Measurements from ENCODE around the gene GNA14.
"Not testable (repeated sequence)": the region's sequence is repeated elsewhere in the genome, so short reads cannot be mapped to it uniquely, and the experiment has no call there.

Gene GNA14

GRCh38 chr9:77648234-77649108 lies at the start of gene GNA14:
TSS of gene GNA14 (minus strand) at chr9:77648322. CDS start at chr9:77647793, 529 bp downstream.
- no peak for DNase-seq

GRCh38 chr9:77697238-77697984 lies 49.3 kb upstream of the GNA14 start:
- DNase-seq = no peak

DNA sequence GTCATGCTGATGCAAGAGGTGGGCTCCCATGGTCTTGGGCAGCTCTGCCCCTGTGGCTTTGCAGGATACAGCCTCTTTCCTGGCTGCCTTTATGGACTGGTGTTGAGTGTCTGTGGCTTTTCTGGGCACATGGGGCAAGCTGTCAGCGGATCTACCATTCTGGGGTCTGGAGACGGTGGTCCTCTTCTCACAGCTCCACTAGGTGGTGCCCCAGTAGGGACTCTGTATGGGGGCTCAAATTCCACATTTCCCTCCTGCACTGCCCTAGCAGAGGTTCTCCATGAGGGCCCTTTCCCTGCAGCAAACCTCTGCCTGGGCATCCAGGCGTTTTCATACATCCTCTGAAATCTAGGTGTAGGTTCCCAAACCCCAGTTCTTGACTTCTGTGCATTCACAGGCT lies 42.6 kb upstream of the GNA14 start:
- not testable (repeated sequence) for DNase-seq

DNA sequence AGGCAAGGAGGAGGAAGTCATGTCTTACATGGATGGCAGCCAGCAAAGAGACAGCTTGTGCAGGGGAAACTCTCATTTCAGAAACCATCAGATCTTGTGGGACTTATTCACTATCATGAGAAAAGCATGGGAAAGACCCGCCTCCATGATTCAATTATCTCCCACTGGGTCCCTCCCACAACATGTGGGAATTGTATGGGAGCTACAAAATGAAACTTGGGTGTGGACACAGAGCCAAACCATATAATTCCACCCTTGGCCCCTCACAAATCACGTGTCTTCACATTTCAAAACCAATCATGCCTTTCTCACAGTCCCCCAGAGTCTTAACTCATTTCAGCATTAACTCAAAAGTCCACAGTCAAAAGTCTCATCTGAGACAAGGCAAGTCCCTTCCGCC lies 42.0 kb upstream of the GNA14 start:
- not testable (repeated sequence) for DNase-seq

GRCh38 chr9:77687737-77688136 lies 39.6 kb upstream of the GNA14 start:
- not testable (repeated sequence) for DNase-seq

- no peak for DNase-seq
These were observed 32.5 kb upstream of the GNA14 start for GRCh38 chr9:77680581-77680980.

DNA sequence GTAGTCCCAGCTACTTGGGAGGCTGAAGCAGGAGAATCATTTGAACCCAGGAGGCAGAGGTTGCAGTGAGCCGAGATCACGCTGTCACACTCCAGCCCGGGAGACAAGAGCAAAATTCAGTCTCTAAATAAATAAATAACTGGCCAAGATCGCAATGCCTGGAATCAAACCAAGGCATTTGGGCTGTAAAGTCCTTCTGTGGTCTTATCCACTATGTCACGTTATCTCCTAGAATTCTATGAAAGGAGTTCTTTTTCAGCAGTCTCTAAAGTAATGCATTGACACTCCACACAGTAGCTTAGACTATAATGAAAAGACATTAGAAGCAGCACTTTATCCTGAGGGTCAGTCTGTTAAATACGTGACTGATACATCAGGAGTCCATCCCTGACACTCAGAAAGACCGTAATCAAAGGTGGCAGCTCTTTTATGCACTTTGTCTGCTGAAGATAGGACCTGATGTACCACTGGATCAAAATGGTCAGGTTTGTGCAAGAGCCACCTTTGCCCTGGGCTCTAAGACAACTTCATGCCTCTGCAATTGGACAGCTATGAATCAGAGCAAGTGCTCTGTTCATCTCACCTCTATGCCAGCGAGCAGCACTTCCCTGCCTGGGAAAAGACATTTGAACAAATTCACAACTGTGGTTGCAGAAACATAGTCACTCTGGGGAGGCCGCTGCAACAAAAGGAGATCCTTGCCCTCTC lies 31.7 kb upstream of the GNA14 start:
- no peak for DNase-seq

DNA sequence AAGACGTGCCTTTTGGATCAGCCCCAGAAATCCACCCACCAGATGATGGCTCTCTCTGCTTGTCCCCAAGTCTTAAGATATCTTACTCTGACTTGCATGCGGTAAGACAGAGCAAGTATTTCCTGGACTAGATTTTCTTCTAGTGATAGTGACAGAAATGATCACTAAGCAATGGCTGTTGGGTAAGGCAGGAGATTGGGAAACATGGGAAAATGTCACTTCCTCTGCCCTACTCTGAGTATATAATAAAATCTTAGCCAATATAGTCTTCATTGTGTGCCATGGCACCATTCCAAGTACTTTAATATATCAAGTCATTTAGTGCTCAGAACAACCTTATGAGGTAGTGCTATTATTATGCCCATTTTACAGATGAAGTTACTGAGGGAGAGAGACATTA lies 31.0 kb upstream of the GNA14 start:
- no peak for DNase-seq

GRCh38 chr9:77677957-77678535 lies 29.9 kb upstream of the GNA14 start:
- DNase-seq = no peak

DNA sequence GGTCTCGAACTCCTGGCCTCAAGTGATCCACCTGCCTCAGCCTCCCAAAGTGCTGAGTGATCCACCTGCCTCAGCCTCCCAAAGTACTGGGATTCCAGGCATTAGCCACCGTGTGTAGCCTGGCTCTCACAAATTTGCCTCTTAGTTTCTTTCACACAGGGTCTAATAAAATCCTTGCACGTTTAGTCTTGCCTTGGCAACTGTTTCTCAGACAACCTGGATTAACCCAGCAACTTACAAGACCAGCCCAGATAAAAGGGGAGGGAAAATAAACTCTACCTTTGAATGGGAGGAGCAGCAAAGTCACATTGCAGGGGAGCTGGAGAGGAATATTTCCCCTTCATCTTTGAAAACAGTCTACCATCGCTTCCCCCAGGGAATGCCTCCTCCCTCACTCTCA lies 29.3 kb upstream of the GNA14 start:
- DNase-seq = no peak

DNA sequence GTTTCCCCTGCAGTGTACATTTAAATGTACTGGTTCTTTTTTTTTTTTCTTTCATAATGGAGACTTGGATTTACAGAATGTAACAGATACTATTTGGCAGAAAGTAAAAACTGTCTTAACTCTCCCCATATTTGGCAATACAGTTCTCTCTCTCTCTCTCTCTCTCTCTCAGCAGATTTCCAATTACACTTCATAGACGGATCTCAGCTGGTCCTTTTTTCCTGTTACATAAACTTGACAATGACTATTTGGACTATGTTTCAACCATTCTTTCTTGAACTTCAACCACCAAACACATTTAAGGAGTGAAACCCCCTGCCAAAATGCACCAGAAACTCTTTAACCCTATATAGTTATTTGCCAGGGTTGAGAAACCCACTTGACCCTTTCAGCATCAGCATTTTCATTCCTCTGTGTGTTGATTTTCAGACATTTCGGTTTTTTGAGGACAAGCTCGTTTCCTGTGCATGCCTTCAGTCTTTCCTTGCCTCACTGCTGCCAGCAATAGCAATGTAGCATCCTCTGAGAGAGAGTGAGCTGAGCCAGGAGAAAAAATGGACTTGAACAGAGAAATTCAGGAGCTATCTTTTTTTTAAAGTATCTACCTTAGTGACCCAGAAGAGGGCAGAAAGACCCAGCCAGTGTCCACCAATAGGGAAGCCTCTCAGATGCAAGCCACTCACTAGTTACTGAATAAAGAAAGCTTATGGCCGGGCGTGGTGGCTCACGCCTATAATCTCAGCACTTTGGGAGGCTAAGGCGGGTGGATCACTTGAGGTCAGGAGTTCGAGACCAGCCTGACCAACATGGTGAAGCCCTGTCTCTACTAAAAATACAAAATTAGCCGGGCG lies 26.0 kb upstream of the GNA14 start:
- DNase-seq = no peak

DNA sequence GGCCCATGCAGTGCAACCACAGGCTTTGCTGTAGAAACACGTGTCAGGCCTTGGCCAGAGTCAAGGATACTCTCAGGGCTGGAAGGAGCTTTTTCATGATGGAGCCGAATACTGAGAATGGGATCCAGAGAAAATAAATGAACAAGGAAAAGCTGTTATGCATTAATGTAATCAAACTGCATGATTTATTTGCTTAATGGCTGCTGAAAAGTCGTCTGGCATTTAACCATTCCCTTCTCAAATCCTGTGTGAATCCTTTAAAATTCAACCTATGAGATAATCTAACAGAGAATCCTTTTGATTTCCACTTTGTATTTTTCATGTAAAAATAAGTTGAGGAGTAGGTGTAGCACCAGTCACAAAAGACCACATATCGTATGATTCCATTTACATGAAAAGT lies 24.1 kb upstream of the GNA14 start:
- no peak for DNase-seq

- DNase-seq = no peak
These were observed 19.0 kb upstream of the GNA14 start for GRCh38 chr9:77667151-77667550.

DNA sequence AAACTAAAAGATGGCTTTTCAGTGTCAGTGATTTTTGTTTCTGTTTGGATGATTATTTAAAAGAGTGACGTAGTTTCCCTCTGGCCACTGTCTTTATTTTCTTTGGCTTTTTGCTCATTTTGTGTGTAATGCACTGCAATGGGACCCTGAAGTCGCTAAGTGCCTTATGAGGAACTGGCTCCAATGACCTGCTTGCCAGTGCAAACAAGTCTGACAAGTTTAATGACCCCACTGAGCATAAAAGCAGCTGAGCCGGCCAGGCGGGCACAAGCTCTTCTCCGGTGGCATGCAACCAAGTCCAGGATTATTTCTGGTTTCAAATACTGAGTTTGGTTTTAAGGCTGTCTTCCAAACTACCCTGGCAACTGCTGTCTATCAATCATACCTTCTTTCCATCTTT lies 15.6 kb upstream of the GNA14 start:
- no peak for DNase-seq

- no peak for DNase-seq
These were observed 13.5 kb upstream of the GNA14 start for GRCh38 chr9:77661566-77662085.

DNA sequence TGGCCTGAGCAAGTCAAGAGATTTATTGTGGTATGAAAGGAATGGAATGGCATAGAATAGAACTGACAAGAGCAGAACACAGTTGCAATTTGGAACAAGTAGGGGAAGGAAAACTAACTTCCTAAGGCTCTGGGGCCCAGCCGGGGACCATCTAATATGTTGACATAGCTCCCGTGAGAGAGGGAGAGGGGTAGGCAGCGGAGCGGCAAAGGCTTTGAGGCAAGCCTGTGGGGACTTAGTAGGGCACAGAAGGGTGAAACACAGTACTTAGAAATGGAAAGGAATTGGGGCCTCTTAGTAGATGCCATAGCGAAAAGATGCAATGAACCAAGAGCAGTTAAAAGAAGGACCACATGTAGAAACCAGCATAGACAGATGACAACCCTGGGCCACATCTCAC lies 11.8 kb upstream of the GNA14 start:
- no peak for DNase-seq

DNA sequence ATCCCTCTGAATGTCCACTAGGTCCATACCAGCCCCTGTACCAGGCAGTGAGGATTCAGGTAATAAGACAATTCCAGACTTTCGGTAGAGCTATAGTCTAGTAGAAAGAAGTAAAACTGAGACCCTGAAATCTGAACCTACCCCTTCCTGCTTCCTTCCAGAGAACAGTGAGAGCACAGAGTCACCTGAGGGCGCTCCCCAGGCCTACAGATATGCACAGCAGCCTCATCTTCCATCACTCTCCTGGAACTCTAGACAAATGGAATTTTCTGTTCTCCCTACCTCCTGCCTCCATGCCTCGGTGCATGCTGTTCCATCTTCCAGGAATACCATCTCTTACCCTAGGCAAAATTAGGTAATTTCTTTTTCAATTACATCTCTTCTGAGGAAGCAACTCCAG lies 3.1 kb upstream of the GNA14 start:
- no peak for DNase-seq

DNA sequence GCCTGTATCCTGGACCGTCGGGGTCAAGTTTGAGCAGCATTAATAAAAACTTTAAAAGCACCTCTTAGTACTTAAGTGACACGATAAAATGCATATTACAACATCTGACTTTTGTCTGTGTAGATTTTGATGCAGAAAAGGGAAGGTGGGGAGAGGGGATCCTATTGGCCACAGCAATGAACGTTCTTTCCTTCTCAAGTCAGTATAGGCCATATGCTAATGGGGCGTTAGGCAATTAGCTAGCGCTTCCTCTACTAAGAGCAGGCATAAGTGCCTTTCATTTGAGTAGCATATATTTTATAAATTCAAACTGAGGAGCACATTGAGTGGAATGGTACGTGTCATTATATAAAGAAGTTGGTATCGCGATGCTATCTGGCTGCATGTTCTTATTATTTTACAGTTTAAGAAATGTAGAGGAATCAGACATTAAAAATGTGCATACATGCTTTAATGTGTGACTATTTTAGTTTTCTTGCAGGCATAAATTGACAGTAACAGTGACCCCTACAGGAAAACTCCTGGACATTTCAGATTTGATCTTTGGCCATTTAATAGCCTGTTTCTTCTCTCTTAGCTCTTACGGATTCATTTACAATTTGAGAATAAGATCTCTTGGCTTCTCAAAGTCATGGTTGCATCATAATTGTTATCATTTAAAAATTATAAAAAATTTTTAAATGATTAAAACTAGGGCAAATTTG lies 1.1 kb upstream of the GNA14 start:
- DNase-seq = no peak

DNA sequence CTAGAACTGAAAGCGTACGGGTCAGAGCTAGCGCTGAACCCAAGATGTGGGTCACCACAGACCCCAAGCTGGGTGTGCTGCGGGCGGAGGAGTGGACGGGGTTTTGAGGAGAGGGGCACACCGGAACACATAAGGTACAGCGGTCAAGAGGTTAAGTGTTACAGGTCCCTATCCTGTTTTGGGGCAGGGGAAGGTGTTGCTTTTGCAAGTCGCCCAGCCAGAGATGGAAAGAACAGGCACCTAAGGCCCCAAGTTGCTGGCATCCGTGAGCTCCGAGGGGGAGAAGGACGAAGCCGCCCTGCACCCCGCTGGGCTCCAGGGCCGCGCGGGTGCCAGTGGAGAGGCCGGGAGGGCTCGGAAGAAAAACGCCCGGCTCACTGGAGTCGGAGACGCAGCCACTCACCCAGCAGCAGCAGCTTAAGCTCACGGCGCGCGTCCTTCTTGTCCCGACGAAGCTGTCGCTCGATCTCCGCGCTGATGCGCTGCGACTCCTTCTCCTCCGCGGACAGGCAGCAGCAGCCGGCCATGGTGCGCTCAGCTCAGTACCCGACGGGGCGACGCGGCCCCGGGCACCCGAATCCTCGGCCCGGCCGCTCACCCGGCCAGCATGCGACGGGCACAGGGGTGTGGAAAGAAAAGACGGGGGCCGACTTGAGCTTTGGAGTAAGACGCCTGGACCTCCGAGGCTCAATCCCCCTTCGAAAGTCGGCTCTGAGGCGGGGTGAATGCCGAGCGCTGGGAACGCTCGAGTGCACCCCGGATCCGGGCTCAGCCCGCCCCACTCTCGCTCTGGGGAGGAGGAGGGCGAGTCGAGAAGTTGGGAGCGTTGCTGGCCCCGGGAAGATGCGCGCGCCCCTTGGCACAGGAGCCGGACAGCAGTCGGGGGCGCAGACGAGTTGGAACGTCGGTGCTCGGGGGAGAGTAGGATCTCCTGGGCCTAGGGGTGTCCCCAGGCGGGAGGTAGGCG lies 572 bp downstream of the GNA14 start:
- DNase-seq = peak; percentile 1

DNA sequence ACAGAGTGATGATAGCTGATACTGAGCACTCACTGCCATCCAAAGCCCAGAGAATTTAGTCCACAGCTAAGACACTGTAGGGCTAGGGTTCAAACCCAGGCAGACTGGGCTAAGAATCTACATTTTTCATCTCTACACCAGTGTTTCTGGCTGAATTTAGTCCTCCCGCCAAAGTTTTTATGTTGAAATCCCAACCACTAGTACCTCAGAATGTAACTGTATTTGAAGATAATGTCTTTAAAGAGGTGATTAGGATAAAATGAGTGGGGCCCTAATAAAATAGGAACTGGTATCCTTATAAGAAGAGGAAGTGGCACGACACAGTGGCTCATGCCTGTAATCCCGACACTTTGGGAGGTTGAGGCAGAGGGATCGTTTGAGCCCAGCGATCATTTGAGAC lies 4.3 kb downstream of the GNA14 start:
- DNase-seq = no peak
